Thoracic aorta (tissue), 2 donors: ENCODE data around the gene AOAH. TPM values are rescaled to one million over a fixed set of nuclear protein-coding genes. Genes with fewer than 3 reads are reported as not detected.

Experiments
- ATAC-seq: fragments of 150-250 bp; one replicate; pipeline ENCODE4 v1.8.0; 2017; ENCODE audit warnings: low read depth; ENCODE audit not compliant: insufficient number of reproducible peaks, low FRiP score
- DNase-seq: peaks from one replicate; pipeline ENCODE4 v3.0.0-alpha.2; 2020; ENCODE audit warnings: low spot score
- H3K27ac ChIP-seq, 2 donors: fragments of 200-600 bp; sonication (generic); 1 replicate in 1 of 2; 2 replicates in 1 of 2; pipeline ENCODE4 v1.5.1; 2016; ENCODE audit warnings: mild to moderate bottlenecking in 2 of 2, moderate library complexity in 2 of 2
- H3K27me3 ChIP-seq: fragments of 200-600 bp; sonication (generic); replicated peaks from 2 replicates; pipeline ENCODE4 v1.6.0; 2016; ENCODE audit warnings: mild to moderate bottlenecking; ENCODE audit not compliant: insufficient read depth
- H3K36me3 ChIP-seq: fragments of 200-600 bp; sonication (generic); one replicate; pipeline ENCODE4 v1.5.1; 2016
- H3K4me1 ChIP-seq, 2 donors: fragments of 200-600 bp; sonication (generic); 1 replicate in 1 of 2; 2 replicates in 1 of 2; pipeline versions ENCODE4 v1.5.1 to v1.6.0; 2016; ENCODE audit warnings: low read depth in 2 of 2, mild to moderate bottlenecking in 1 of 2; ENCODE audit not compliant: control insufficient read depth in 1 of 2
- H3K4me3 ChIP-seq: fragments of 200-600 bp; sonication (generic); 2 replicates; pipeline ENCODE4 v1.5.1; 2016; ENCODE audit warnings: mild to moderate bottlenecking
- H3K9me3 ChIP-seq: fragments of 200-600 bp; sonication (generic); 2 replicates; pipeline ENCODE4 v1.5.1; 2016
- CTCF ChIP-seq: fragments of 200-600 bp; sonication (generic); IDR thresholded peaks from one replicate; pipeline ENCODE4 v1.5.1; 2019; ENCODE audit warnings: antibody characterized with exemption
- total RNA-seq, 2 donors: library from RNA; depleted of rRNA; stranded (reverse); fragments of >200 nt; gene quantifications; one replicate each; pipeline versions ENCODE4 v1.1.0 to v1.2.3, GENCODE V29; 2016

The AOAH gene
- total RNA-seq, 2 donors from 2014 or later, result 20.2 to 22.6 TPM

GRCh38 chr7:36545291-36545690 lies 179.0 kb downstream of the AOAH start:
- H3K27me3 ChIP-seq, result no peaks in the 10 kb centered on the region
- H3K4me1 ChIP-seq, result no peaks in the 10 kb centered on the region
- H3K27ac ChIP-seq, result no peak overlapping the region
- no peak for ATAC-seq
- H3K4me3 ChIP-seq, result no peak overlapping the region
- H3K9me3 ChIP-seq, result no peaks in the 10 kb centered on the region
- no peak for TF ChIP-seq CTCF
- DNase-seq, result no peak
- no peaks in the 10 kb centered on the region for H3K36me3 ChIP-seq

GRCh38 chr7:36538126-36538525 lies 186.2 kb downstream of the AOAH start:
- Histone ChIP-seq H3K27ac (no peak overlapping the region), H3K4me1 (no peaks in the 10 kb centered on the region), H3K36me3 (no peaks in the 10 kb centered on the region), H3K9me3 (no peaks in the 10 kb centered on the region), H3K27me3 (no peaks in the 10 kb centered on the region), H3K4me3 (no peak overlapping the region)
- DNase-seq, result no peak
- TF ChIP-seq CTCF, result no peak
- ATAC-seq, result no peak

- TF ChIP-seq CTCF, result no peak
- H3K36me3 ChIP-seq, result no peaks in the 10 kb centered on the region
- H3K27ac ChIP-seq, result no peak overlapping the region
- ATAC-seq (no peak), DNase-seq (no peak)
- H3K4me3 ChIP-seq, result no peak overlapping the region
- H3K4me1 ChIP-seq, result no peaks in the 10 kb centered on the region
- H3K27me3 ChIP-seq, result no peaks in the 10 kb centered on the region
- no peaks in the 10 kb centered on the region for H3K9me3 ChIP-seq
Measured at GRCh38 chr7:36535866-36536664, 188.2 kb downstream of the AOAH start.

- ATAC-seq, result no peak
- TF ChIP-seq CTCF, result no peak
Measured at GRCh38 chr7:36533717-36534116, 190.6 kb downstream of the AOAH start.

GRCh38 chr7:36532981-36533499 lies 191.3 kb downstream of the AOAH start:
- H3K9me3 ChIP-seq, result no peaks in the 10 kb centered on the region
- no peak for TF ChIP-seq CTCF
- H3K36me3 ChIP-seq, result no peaks in the 10 kb centered on the region
- no peak overlapping the region for H3K4me3 ChIP-seq
- ATAC-seq (no peak), DNase-seq (no peak)
- no peak overlapping the region for H3K27ac ChIP-seq
- H3K27me3 ChIP-seq, result no peaks in the 10 kb centered on the region
- no peaks in the 10 kb centered on the region for H3K4me1 ChIP-seq

More at GRCh38 chr7:36533717-36534116, 190.6 kb downstream of the AOAH start:
- no peaks in the 10 kb centered on the region for H3K27me3 ChIP-seq
- no peaks in the 10 kb centered on the region for H3K36me3 ChIP-seq
- no peaks in the 10 kb centered on the region for H3K4me1 ChIP-seq
- DNase-seq, result no peak
- H3K4me3 ChIP-seq, result no peak overlapping the region
- H3K9me3 ChIP-seq, result no peaks in the 10 kb centered on the region
- H3K27ac ChIP-seq, result no peak overlapping the region
